NCI-H187 treated with DMSO at 0.1 percent for 48 hours (cell line): ENCODE data around the gene FADD.
"Not testable (repeated sequence)": the region's sequence is repeated elsewhere in the genome, so short reads cannot be mapped to it uniquely, and the experiment has no call there.

ENCODE experiments used
- DNase-seq: peaks from one replicate; lab custom pipeline; 2025; lab: John Stamatoyannopoulos, UW

Gene FADD

DNA sequence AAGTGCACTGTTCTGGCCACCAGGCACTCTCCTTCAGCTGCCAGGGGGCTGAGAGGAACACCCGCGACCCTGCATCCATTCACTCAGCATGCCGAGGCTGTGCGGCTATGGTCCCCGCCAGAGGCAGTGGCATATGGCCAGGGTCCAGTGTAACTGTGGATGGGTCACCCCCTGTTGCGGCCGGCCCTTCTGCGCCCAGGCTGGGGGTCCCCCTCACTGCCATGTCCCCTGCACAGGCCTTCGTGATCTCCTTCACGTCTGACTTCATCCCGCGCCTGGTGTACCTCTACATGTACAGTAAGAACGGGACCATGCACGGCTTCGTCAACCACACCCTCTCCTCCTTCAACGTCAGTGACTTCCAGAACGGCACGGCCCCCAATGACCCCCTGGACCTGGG is 20.8 kb upstream of the FADD start:
- DNase-seq, result no peak

DNA sequence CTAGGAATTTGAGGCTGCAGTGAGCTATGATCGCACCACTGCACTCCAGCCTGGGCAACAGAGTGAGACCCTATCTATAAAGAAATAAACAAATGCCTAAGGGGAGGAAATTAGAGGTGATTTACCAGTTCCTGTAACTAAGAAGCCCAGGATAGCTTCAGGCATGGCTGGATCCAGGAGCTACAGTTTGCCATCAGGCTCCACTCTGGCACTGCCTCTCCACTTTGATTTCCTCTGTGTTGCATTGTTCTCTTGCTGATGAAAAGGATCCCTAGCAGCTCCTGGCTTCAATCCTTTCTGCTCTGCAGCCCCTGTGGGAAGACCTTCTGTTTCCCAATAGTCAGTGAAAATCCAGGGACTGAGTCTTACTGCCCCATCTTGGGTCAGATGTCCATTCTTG is 20.1 kb upstream of the FADD start:
- DNase-seq, result no peak

DNA sequence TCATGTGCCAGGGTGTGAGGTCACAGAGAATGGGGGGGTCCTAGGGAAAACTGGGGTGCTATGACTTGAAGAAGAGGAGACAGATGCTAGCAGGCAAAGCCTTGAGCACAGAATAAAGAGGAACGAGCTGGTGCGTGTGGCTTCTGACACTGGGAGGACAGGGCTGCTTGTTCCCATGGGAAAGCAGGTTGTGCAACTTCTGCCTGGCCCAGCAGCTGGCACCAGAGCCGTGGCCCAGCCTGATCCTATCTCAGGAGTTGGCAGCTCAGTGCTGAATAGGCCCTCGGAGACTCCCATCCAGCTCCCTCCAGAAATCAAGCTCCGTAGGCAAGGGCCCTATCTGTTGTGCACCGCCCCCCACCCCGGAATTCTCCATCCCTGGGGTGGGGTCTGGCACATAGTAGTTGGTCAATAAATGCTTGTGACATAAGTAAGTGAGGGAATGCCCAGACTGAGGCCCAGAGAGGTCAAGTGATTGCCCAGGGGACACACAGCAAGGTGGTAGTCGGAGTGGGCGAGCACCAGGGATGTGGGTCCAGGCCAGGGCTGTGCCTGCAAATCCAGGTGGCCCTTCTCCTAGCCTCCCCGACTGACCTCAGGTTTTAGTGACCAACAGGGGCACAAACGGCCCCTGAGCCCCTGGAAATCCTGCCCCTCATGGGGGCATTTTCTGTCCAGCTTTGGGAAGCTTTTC is 19.5 kb upstream of the FADD start:
- DNase-seq, result no peak

DNA sequence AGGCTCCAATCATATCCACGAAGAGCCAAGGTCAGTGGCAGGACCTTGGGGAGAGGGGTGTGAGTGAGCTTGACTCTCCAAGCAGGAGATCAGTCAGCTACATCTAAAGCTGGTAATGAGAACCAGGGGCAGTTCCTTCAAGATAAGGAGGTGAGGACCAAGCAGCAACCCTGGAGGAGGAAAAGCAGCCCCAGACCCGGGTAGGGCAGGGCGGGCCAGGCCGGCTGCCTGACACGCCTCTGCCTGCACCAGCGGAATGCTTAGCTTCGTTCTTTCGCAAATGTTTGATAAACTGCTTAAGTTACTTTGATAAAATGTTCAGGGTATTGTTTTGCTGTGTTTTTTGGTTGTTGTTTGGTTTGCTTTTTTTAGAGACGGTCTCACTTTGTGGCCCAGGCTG is 18.7 kb upstream of the FADD start:
- no peak for DNase-seq

DNA sequence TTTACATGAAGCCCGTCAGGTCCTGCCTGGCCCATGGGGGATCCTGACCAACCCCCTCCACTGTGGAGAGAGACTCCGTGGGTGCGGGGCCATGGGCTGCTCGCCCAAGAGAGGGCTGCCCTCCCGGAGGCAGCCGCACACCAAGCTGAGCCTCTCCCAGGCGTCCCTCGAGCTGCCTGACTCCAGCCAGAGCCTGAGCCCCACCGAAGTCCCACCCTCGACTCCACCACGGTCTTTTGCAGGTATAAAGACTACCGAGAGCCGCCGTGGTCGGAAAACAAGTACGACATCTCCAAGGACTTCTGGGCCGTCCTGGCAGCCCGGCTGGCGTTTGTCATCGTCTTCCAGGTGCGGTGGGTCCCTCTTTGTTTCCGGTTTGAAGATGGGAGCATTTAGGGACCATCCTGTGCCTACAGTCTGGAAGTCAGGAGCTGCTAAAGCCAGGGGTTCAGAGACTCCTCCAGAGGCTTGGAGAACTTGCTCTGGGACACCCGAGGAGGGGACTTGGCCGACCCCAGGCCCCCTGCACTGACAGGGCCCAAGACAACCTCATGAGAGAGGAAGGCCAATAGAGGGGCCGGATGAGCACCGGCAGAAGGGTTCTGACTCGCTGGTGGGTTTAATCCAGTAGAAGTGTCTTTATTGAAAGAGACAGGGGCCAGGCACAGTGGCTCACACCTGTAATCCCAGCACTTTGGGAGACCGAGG is 17.6 kb upstream of the FADD start:
- DNase-seq, result no peak

DNA sequence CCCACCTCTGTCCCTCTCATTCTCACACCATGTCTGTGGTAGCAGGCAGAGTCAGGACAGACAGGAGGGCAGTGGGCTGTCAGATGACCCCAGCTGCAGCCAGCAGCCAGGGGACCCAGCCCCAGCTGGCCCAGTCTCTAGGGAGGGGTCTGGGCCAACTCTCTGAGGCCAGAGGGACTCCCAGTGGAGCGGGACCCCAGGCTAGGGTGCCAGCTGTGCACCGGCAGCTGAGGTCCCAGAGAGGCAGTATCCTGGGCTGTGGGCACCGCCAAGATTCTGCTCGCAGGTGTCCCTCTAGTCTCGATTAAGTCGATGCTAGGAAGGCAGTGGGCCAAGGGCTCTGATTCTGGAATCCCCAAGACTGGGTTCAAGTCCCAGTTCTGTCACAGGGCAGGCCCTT is 16.7 kb upstream of the FADD start:
- DNase-seq, result no peak

DNA sequence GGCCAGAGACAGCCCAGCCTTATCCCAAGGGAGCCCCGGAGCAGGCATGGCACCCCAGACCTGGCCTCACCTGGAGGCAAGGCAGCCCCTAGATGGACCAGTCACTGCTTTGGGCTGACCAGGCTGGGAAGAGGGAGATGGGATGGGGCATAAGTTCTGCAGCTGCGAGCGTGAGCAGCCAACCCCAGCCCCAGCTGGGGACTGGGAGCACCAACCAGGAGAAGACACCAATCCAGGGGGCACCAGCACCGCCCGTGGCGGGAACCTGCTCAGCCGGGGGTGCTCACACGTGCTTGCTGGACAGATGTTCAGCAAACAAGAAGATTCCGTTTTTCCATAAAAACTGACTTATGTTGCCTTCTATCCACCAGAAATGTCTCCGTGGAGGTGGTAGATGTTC is 16.2 kb upstream of the FADD start:
- no peak for DNase-seq

DNA sequence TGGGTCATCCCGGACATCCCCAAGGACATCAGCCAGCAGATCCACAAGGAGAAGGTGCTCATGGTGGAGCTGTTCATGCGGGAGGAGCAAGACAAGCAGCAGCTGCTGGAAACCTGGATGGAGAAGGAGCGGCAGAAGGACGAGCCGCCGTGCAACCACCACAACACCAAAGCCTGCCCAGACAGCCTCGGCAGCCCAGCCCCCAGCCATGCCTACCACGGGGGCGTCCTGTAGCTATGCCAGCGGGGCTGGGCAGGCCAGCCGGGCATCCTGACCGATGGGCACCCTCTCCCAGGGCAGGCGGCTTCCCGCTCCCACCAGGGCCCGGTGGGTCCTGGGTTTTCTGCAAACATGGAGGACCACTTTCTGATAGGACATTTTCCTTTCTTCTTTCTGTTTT is 15.3 kb upstream of the FADD start:
- DNase-seq, result no peak

DNA sequence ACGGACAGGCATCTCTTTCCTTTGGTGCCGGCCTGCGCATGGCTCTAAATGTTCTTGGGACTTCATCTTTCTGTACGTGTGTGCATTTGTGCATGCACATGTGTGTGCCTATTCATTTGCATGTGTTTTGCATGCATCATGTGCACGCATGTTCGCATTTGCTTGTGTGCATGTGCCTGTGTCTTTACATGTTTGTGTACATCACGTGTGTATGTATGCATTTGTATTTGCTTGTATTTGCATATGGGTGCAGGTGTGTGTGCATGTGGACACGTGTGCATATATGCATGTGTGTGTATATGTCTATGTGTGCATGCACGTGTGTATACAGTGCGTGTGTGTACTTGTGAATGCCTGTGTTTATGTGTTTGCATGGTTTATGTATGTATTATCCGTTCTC is 13.5 kb upstream of the FADD start:
- no peak for DNase-seq

DNA sequence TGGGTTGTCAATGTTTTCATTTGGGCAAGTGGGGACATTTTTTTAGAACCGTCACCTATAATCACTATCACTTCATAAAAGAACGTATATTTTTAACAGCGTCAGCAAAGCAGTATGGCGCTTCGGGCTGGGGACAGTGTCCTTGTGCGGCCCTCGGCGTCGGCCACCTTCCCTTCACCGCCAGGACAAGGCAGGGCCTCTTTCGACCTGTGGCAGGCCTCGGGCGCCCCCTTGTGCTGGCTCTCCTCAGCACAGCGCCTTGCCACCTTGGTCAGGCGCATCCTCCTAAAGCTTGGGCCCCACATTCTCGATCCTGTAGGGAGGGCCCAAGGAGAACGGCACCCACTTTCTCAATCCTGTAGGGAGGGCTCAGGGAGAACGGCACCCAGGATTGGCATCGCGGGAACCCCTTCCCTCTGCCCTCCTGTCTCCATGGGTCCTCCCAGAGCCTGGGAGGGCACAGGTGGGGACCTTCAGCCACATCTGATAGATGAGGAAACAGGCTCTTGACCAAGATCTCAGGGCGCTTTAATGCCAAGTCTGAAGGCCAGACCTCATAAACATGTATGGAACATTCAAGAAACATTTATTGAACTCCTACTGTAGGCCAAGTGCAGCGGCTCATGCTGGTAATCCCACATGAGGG is 11.5 kb upstream of the FADD start:
- DNase-seq, result no peak

DNA sequence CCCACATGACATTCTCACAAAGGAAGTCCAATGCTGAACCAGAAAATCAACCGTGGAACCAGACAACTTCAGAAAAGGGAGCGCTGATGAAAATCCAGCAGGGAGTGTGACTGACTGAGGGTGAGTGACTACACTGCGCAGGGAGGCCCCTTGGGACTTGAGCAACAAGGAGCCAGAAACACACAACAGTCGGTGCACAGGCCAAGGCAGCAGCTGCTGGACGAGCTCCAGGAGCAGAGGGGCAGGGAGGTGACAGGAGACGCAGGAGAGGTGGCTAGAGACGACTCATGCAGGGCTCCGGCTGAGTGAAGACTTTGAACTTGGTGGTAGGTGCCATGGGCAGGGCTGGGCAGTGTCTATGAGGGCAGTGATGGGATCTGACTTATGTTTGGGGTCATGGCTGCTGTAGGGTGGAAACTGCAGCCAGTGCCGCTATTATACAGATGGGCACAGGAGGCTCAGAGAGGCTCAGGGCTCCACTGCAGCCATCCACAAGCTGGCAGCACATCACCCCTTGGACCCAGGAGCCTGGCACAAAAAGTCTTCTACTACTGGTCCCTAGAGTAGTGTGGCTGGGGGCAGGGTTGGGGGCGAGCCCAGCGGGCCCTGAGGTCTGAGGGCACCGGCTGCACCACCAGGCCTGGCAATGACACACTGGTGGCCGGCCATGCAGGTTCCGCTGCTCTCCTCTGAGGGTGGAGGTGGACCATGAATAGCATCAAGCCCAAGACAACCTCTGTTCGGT is 10.3 kb upstream of the FADD start:
- DNase-seq, result no peak

DNA sequence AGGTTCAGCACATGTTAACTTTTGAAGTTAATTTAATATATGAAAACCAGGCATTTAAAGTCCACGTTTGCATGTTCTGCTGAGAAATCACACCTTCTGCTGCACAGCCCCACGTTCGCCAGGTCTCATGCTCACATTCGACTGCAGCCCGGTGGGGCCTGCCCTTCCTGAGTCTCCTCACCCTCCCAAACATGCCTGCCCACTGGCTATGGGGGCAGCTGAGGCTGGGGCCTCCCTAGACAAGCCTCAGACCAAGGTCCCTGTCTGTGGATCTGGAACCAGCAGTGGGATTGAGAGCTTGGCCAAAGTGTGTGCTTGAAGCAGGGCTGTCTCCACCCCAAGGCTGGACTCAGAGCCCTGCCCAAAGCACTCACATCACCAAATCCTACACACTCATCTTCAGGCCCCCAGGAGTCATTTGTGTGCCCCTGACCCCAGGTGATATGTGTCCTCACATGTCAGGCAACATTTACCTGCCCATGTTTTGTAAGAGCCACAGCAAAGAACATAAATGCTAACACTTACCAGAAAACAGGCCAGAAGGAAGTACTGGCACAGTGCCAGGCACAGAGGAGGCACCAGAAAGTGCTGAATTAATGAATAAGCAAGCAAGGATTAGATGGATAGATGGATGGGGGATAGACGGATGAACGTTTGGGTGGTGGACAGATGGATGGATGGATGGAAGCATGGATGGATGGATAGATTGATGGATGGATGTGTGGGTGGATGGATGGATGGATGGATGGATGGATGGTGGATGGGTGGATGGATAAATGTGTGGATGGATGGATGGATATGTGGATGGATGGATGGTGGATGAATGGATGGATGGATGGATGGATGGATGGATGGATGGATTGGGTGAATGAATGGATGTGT is 9.4 kb upstream of the FADD start:
- DNase-seq, result no peak

DNA sequence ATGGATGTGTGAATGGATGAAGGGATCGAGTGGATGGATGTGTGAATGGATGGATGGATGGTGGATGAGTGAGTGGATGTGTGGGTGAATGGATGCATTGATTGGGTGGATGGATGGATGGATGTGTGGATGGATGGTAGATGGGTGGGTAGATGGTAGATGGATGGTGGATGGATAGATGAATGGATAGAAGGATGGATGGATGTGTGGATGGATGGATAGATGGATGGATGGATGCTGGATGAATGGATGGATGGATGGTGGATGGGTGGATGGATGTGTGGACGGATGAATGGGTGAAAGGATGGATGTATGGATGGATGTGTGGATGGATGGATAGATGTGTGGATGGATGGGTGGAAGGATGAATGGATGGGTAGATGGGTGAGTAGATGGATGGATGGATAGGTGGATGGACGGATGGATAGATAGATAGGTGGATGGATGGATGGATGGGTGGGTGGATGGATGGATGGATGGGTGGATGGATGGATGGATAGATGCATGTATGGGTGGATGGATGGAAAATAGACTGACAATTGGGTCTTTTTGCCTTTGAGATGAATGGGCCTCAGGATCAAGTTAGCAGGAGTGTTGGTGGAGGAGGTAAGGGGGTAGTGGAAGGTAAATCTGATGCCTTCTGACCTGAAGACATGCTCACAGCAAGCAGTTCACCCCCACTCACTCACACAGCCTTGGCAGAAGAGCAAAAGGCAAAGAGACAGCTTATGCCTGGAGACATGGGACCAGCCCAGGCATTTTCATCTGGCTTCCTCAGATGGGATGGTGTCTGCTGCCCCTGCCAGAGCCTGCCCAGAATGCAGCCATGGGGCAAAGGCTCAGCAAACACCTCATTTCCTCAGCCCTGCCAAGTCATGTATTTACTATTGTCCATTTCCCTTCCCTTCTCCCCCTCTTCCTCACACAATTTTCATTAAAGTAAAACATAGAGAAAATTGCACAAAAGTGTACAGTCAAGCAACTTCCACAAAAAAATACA is 8.0 kb upstream of the FADD start:
- no peak for DNase-seq

DNA sequence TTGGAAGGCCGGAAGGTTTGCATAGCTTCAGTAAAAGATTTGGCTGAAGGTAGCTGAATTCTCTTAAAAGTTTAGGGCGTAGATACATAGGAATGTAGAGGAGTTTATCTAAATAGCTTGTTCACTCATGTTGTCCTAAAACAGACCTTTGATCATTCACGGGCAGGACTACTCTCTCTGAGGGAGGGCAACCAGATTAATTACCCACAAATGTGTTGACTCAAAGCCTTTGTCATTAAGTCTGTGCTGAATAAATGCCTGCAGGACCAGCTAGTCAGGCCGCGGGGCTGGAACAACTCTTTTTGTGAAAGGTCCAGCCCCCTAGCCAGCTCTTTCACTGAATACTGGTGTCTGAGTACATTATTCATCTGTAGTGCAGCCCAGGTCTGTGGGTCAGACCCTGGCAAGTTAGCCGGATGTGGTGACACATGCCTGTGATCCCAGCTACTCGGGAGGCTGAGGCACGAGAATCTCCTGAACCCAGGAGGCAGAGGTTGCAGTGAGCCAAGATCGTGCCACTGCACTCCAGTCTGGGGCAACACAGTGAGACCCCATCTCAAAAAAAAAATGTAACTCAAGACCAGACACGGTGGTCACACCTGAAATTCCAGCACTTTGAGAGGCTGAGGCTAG is 2.8 kb upstream of the FADD start:
- DNase-seq, result no peak

DNA sequence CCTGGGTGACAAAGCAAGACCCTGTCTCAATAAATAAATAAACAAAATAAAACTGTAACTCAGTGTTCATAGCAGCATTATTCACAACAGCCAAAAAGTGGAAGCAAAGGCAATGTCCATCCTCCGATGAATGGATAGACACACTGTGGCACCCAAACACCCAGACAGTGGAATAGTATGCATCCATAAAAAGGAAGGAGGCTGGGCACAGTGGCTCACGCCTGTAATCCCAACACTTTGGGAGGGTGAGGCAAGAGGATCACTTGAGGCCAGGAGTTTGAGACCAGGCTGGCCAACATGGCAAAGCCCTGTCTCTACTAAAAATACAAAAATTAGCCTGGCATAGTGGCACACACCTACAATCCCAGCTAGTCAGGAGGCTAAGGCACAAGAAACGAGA is 2.0 kb upstream of the FADD start:
- not testable (repeated sequence) for DNase-seq

DNA sequence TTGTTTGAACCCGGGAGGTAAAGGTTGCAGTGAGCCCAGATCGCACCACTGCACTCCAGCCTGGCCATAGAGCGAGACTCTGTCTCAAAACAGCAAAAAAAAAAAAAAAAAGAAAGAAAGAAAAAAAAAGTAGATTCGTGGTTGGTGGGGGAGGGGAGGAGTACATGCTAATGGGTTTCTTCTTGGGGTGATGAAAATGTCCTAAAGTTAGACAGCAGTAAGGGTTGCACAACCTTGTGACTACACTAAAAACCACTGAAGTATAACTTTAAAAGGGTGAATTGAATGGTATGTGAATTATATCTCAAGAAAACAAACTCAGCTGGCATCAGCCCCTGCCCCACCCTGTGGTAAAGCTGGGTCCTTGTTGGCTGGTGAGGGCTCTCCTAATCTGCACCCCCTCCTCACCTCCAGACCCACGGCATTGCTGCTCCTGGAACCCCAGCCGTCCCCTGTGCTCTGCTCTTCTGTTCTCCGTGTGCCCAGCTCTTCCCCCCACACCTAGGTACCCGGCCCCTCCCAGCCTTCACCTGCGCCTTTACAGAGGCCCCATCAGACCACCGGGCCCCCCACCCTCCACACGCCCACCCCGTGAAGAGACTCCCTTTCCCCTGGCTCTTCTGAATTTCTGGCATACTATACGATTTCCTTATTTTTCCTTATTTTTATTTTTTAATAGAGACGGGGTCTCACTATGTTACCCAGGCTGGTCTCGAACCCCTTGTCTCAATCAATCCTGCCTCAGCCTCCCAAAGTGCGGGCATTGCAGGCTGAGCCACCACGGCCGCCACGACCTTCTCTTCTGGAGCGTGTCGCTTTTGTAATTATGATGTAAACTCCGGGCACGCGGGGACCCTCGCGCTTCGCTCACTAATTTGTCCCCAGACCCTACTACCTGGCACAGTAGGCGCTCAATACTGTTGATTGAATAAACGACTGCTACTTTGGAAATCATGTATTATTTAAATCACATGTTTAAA is 924 bp upstream of the FADD start:
- no peak for DNase-seq

DNA sequence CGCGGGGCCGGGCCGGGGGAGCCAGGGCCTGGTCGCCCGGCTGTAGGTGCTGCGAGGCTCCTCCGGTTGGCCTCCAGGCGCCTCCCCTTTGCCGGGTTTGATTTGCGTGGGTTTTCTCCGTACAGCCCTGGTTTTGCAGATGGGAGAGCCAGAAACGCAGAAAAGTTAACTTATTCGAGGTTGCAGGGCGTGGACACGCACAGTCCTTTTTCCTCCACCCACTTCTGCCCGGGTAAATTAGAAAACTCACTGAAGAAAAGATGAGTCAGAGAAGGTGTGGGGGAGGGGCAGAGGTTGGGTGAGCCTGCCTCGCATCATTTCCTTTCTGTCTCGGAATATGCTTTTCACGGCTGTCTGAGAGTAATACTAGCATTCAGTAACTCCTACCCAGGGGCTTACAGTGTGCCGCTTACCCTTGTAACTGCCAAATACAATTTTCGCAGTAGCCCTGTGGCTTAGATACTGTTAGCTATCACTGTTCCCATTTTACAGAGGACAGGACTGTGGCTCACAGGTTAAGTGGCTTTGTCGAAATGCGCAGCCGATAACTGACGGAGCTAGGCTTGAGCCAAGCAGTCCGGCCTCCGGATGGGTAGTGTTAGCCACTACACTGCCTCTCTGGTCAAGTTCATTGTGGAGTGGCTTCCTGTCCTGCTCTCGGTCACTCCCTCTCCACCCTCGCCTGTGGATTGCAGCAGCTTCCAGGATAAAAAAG is 812 bp downstream of the FADD start:
- no peak for DNase-seq

DNA sequence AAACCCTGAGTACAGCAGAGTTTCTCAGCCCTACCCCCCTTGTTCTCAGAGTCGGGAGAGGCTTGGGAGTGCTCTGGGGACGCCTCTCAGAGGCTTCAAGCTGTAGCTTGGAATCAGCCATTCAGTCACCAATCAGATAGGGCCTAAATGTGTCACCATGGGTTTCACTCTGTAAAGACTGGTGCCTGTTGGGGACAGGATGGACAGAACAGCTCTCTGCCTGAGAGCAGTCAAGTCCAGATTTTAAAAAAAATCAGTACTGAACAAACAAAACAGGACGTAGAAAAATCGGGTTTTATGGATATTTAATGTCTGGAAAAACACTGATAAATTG is 1.3 kb downstream of the FADD start:
- no peak for DNase-seq
